ENCODE data around the gene SCFD2.
"Not testable (repeated sequence)": the region's sequence is repeated elsewhere in the genome, so short reads cannot be mapped to it uniquely, and the experiment has no call there.

Gene SCFD2

DNA sequence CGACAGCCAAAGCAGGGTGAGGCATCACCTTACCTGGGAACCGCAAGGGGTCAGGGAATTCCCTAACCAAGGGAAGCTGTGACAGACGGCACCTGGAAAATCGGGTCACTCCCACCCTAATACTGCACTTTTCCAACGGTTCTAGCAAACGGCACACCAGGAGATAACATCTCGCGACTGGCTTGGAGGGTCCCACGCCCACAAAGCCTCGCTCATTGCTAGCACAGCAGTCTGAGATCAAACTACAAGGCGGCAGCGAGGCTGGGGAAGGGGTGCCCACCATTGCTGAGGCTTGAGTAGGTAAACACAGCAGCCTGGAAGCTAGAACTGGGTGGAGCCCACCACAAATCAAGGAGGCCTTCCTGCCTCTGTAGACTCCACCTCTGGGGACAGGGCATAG lies 25.7 kb downstream of the SCFD2 start:
- not testable (repeated sequence) for DNase-seq

- DNase-seq = not testable (repeated sequence)
These were observed 30.9 kb downstream of the SCFD2 start for GRCh38 chr4:53334916-53335315.

- no peak for DNase-seq
These were observed 39.3 kb downstream of the SCFD2 start for GRCh38 chr4:53326535-53326934.

DNA sequence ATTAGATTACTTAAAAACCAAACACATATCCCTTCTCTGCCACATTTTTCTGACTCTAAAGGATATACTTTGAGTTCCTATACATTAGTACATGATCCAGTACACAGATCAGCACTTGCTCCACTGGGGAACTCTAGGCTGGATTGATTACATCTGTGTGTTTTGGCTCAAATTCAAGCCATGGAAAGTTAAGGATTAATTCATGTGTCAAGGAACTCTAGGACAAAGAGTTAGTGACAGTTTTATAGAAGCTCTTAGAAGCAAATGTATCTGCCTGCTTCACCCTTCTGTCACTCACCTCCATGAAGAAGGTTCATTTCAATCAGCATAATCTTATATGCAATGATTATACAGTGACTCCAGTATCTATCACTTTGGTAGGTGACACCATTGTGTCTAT lies 43.2 kb downstream of the SCFD2 start:
- no peak for DNase-seq

DNA sequence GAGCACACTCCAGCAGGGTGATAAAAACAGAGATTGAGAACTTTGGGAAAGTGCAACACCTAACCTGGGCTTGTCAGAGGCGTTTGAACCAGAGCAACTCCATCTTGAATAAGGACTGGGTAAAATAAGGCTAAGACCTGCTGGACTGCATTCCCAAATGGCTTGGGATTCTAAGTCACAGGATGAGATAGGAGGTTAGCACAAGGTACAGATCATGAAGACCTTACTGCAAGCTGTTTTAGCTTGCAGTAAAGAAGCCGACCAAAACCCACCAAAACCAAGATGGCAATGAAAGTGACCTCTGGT lies 43.9 kb downstream of the SCFD2 start:
- DNase-seq = no peak

- no peak for DNase-seq
These were observed 44.5 kb downstream of the SCFD2 start for GRCh38 chr4:53321151-53321983.

- DNase-seq = no peak
These were observed 50.6 kb downstream of the SCFD2 start for GRCh38 chr4:53315300-53315699.

GRCh38 chr4:53314252-53314651 lies 51.6 kb downstream of the SCFD2 start:
- DNase-seq = no peak

DNA sequence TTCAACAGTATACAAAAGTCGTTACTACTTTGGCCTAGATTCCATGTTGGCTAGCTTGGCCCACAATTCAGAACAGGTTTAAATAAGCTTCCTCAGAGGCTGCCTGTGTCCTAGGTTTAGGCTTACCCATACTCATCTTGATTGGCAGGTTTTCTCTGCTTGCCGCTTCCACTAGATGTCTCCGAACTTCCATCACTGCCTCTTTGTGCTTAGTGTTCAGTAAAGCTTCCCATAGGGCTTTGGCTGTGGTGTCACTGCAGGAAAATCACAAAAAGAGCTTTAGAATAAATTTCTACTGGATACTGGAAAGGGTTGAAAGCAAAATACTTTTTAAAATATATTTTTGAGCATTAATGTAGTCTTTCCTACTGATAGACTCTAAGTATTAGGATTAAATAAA lies 52.4 kb downstream of the SCFD2 start:
- no peak for DNase-seq

GRCh38 chr4:53309321-53310040 lies 56.4 kb downstream of the SCFD2 start:
- DNase-seq = no peak

DNA sequence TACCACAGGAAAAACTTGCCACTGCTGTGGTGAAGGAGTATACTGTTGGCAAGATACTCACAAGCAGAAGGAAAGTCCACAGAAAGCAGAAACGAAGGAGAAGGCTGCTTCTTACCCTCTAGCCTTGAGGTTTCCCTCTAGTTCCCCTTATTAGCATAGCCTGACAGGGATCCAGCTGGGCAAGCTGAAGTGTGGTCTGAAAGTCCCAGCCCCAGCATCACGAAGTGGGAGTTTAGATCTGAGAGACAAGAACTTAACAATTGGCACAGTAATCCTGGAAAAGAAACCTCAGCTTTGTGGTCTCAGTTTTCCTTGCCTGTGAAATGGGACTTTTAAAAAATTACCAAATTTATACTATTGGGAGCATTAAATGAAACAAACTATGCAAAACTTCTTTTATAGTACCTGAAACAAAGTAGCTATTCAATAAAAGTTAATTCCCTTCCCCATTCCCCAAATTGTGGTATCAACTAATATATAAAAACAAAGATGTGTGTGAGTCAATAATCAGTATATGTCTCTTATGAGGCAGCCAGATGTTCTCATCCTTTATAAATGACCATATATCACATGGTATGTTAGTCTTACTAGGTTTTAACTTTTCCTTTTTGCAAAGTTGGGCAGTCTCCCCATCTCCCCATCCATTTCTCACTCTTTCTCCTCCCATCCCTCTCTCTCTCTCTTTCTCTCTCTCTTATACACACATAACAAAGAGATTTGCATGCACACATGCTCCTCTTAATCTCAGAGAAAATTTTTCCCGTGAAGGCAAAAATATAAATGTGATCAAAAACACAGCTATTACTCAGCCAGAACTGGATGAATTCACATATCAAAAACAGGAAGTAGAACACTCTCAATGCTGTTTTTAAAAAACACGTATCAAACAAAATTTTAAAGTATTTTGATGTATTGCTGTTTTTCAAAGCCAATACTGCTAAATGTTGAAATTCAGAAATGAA lies 57.8 kb downstream of the SCFD2 start:
- no peak for DNase-seq

GRCh38 chr4:53307210-53307609 lies 58.7 kb downstream of the SCFD2 start:
- no peak for DNase-seq

DNA sequence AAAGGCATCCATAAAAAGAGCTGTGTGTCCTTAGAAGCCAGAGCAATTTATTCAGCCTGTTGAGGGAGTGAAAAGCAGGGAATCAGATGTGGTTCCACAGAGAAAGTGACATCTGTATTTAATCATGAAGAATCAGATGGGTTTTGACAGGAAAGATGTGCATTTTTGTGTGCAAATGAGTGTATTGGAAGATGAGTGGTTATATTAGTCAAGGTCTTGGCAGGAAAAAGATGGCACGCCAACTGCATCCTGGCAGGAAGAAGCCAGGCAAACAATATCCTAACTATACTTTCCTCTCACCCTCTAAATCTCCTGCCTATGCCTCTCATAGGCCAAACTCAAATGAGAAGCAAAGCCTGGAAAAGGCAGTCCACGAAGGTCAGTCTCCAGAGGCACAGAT lies 59.1 kb downstream of the SCFD2 start:
- DNase-seq = no peak

GRCh38 chr4:53292209-53292608 lies 73.7 kb downstream of the SCFD2 start:
- DNase-seq = not testable (repeated sequence)

- no peak for DNase-seq
These were observed 84.4 kb downstream of the SCFD2 start for GRCh38 chr4:53281438-53281837.

DNA sequence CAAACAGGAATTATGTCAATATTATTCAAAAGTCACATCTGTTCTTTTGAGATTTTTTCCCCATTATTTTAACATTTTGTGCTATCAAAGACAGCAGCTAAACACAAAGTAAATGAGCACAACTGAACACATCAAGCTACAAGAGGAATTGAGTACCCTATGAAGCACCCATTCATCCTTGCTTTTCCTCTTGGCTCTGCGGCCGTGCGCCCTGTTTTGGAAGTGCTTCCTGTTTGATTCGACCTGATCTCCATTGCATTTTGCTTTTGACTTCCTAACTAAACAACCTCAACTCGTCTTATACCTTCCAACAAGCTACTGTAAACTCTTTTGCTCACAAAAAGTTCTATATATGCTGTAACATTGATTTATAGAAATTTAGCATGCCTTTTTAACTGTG lies 85.0 kb downstream of the SCFD2 start:
- no peak for DNase-seq

- DNase-seq = no peak
These were observed 91.1 kb downstream of the SCFD2 start for GRCh38 chr4:53274609-53275268.

DNA sequence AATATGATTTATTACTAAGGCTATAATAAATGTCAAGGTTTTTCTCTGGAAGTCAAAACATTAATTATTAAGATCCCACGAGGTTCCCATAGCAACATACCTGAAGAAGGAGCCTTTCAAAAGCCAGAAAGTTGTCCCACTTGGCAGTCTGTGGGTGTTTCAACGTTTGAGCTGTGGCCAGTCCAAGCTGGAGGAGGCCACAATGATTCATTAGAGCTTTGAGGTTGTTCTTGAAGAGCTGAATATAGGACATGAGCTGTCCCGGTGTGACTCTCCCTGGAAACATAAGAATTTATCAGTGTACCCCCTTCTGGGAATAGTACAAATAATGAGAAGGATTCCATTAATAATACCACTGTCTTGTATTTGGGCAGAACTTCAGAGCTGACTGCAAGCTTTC lies 92.1 kb downstream of the SCFD2 start:
- DNase-seq = no peak

- DNase-seq = no peak
These were observed 98.8 kb downstream of the SCFD2 start for GRCh38 chr4:53267026-53267425.

DNA sequence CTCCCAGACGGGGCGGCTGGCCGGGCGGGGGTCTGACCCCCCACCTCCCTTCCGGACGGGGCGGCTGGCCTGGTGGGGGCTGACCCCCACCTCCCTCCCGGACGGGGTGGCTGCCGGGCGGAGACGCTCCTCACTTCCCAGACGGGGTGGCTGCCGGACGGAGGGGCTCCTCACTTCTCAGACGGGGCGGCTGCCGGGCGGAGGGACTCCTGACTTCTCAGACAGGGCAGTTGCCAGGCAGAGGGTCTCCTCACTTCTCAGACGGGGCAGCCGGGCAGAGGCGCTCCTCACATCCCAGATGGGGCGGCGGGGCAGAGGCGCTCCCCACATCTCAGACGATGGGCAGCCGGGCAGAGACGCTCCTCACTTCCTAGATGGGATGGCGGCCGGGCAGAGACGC lies 109.9 kb downstream of the SCFD2 start:
- DNase-seq = not testable (repeated sequence)

DNA sequence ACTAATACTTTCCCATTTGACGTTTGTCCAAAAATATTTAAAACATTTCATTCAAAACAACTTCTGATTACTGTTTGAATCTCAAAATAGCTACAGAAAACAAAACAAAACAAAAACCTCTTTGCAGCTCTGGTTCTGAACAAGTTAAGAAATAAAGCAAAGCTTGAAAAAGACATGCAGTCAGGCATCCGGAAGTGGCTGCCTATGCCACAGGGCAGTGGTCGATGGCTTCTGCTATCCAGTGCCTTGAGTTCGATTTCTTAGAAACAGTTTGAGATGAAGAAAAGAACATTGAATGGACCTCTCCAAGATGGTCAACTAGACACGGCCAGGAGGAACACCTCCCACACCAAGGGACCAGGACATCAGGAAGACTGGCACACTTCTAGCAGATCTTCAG lies 125.3 kb downstream of the SCFD2 start:
- DNase-seq = no peak

DNA sequence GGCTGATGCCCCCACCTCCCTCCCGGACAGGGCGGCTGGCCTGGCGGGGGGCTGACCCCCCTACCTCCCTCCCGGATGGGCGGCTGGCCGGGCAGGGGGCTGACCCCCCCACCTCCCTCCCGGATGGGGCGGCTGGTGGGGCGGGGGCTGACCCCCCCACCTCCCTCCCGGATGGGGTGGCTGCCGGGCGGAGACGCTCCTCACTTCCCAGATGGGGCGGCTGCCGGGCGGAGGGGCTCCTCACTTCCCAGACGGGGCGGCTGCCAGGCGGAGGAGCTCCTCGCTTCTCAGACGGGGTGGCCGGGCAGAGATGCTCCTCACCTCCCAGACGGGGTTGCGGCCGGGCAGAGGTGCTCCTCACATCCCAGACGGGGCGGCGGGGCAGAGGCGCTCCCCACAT lies 127.5 kb downstream of the SCFD2 start:
- DNase-seq = not testable (repeated sequence)

DNA sequence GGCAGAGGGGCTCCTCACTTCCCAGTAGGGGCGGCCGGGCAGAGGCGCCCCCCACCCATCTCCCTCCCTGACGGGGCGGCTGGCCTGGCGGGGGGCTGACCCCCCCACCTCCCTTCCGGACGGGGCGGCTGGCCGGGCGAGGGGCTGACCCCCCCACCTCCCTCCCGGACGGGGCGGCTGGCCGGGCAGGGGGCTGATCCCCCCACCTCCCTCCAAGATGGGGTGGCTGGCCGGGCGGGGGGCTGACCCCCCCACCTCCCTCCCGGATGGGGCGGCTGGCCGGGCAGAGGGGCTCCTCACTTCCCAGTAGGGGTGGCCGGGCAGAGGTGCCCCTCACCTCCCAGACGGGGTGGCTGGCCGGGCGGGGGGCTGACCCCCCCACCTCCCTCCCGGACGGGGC lies 128.1 kb downstream of the SCFD2 start:
- DNase-seq = not testable (repeated sequence)

All from activated CD4-positive, CD25-positive, alpha-beta regulatory T cell (primary cell).